NOMO-1 treated with dmso at 0.1 percent for 144 hours (cell line): ENCODE measurements around the gene ZNF564.
"Not testable (repeated sequence)": the region's sequence is repeated elsewhere in the genome, so short reads cannot be mapped to it uniquely, and the experiment has no call there.

ENCODE experiments used
- DNase-seq: peaks from one replicate; lab custom pipeline; 2025; ENCODE audit not compliant: unreplicated experiment; lab: John Stamatoyannopoulos, UW

The ZNF564 gene

DNA sequence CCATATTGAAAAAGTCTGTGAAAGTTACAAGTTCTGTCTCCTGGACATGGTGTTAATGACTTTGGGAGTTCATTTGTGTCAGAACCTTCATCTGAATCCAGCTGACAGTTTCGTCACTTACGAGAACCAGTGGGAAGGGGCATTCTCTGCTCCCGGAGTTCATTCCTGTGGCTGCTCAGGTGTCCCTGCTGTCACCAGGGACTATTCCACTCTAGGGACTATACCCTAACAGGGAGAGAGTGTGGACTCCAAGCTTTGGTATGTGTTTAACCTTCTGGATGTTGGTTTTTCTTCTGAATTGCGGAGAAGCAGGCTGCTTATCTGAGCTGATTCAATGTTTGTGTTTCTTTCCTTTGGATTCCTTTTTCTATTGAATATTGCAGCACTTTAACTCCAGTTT, 54.2 kb downstream of the ZNF564 start:
- DNase-seq, result no peak

GRCh38 chr19:12496480-12496879, 54.8 kb downstream of the ZNF564 start:
- DNase-seq, result no peak

GRCh38 chr19:12495002-12495802, 56.1 kb downstream of the ZNF564 start:
- no peak for DNase-seq

DNA sequence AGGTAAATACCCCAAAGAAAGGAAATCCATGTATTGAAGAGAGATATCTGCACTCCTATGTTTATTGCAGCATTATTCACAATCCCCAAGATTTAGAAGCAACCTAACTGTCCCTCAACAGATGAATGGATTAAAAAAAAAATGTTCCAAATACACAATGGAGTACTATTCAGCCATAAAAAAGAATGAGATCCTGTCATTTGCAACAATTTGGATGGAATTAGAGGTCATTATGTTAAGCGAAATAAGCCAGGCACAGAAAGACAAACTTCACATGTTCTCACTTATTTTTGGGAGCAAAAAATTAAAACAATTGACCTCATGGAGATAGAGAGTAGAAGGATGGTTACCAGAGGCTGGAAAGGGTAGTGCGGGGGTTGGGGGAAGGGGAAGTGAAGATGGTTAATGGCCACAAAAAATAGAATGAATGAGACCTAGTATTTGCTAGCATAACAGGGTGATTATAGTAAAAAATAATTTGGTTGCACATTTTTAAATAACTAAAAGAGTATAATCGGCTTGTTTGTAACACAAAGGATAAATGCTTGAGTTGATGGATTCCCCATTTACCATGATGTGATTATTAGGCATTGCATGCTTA, 56.9 kb downstream of the ZNF564 start:
- DNase-seq, result no peak

- DNase-seq, result not testable (repeated sequence)
Observed at GRCh38 chr19:12486265-12486783, 65.0 kb downstream of the ZNF564 start.

GRCh38 chr19:12485571-12485970, 65.7 kb downstream of the ZNF564 start:
- no peak for DNase-seq

DNA sequence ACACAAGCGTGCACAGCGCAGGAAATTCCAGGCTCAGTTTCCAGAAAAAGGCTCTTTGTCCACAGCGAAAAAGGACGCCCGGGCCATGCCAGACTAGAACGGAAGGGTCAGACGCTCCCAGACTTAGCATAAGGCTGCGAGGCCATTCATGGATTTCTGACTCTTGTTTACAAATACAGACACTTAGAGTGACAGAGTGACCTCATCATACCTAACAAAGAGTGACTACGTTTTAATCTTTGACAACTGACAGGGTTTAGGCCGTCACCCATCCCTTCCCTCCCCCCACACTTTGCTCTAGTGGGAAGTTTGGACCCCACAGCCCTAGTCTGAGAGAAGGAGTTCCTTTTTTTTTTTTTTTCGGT, 66.2 kb downstream of the ZNF564 start:
- DNase-seq, result no peak

- no peak for DNase-seq
Observed at GRCh38 chr19:12484371-12485051, 66.8 kb downstream of the ZNF564 start, which contains the start of gene ZNF709. TSS of gene ZNF709 (minus strand) at chr19:12484816. CDS start at chr19:12484657, 159 bp downstream.

DNA sequence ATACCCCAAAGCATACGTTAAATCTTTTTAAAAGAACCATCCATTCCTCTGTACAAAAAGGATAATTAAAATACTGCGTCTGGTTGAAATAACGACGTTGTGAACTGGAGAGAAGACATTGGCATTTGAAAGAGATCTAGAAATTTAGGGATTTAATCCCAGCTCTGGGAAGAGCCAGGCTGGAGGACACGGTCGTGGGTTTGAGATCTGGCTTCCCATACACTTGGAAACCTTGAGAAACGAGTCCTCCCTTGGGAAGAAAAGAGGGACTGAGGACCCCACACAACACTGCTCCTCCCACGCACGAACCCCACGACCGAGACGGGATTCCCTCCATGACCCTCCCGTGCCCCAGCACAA, 67.3 kb downstream of the ZNF564 start:
- DNase-seq, result no peak

- no peak for DNase-seq
Observed at GRCh38 chr19:12482509-12482886, 68.8 kb downstream of the ZNF564 start.

GRCh38 chr19:12481781-12482508, 69.3 kb downstream of the ZNF564 start:
- DNase-seq, result no peak

DNA sequence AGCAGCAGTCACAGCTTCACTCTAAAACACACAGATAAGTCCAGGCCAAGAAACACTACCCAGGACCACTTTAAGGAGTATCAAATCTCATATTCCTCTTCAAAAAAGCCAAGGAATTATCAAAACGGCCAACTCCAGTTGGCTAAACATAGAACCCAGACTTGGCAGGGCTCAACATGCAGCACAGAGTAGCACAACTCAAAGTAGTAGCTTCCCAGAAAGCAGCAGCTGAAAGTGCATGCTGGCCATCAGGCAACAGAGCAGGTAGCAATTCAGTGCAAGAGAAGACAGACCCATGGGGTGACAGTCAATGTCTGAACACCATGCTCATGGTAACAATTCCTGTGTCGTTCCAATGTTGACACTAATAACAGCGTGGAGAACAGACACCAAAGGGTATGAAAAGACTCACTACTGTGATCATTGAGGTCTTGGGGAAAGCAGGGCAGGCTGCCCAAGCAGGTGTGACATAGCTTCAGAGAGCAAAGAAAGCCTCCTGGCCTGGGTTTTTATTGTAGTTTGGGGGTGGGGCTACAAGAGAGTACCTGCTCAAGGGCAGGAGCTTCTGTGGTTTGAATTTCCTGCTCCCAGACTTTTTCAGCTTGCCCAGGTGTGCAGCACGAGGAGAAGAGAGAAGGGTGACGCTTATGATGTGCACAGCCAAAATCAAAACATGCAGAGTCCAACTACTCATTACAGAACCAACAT, 72.9 kb downstream of the ZNF564 start:
- no peak for DNase-seq
